Measurements from ENCODE around the gene GLRX2. TPM values are rescaled to one million over a fixed set of nuclear protein-coding genes. Genes with fewer than 3 reads are reported as not detected.

Gene GLRX2
- total and polyA plus RNA-seq, 4 donors: 3.1 to 25.8 (median 7.8) TPM

GRCh38 chr1:193070942-193071341 lies 34.3 kb downstream of the GLRX2 start:
- H3K36me3 ChIP-seq (ENCODE audit: control insufficient read depth in 4 of 4, insufficient read depth in 3 of 4, low read depth in 1 of 4, low read length in 3 of 4): peaks cover 0 to 9% (median 0%) of the 10 kb centered on the region in 4 donors
- WGBS: 79% methylated on average over 5 of the region's 5 CpGs
- H3K4me3 ChIP-seq (ENCODE audit: low read depth in 1 of 3, low read length in 3 of 3): no peak overlapping the region
- no peaks in the 10 kb centered on the region for H3K9me3 ChIP-seq (ENCODE audit: control insufficient read depth in 4 of 4, low read length in 3 of 4)
- TF ChIP-seq CTCF (IDR thresholded peaks at IDR 0.05; ENCODE audit: low read depth, low read length, missing input control) (no peak), SP1 (IDR thresholded peaks at IDR 0.05) (no peak), FOXA1 (IDR thresholded peaks at IDR 0.05) (no peak), HNF4A (conservative IDR thresholded peaks at IDR 0.05) (no peak), HNF4G (IDR thresholded peaks at IDR 0.05) (no peak), FOXA2 (IDR thresholded peaks at IDR 0.05) (no peak), JUND (IDR thresholded peaks at IDR 0.05) (no peak), YY1 (IDR thresholded peaks at IDR 0.05) (no peak), GABPA (IDR thresholded peaks at IDR 0.05 in 1 of 2, conservative IDR thresholded peaks at IDR 0.05 in 1 of 2) (no peak), NR2F2 (IDR thresholded peaks at IDR 0.05) (no peak), ATF3 (IDR thresholded peaks at IDR 0.05) (no peak), TAF1 (conservative IDR thresholded peaks at IDR 0.05) (no peak), MAX (IDR thresholded peaks at IDR 0.05) (no peak), ZBTB33 (IDR thresholded peaks at IDR 0.05) (no peak)
- H3K27ac ChIP-seq (ENCODE audit: low read depth in 1 of 2, low read length in 2 of 2): no peak overlapping the region
- no peaks in the 10 kb centered on the region for H3K27me3 ChIP-seq (ENCODE audit: control insufficient read depth in 4 of 4, insufficient read depth in 4 of 4, low read length in 3 of 4)
- H3K9ac ChIP-seq (ENCODE audit: low read depth in 1 of 2, low read length in 2 of 2): no peak overlapping the region
- H3K4me1 ChIP-seq (ENCODE audit: control insufficient read depth in 4 of 4, insufficient read depth in 4 of 4, low read length in 3 of 4): peaks cover 0 to 1% (median 0%) of the 10 kb centered on the region in 4 donors
- DNase-seq (ENCODE audit: low spot score): no peak

GRCh38 chr1:193070386-193070753 lies 34.8 kb downstream of the GLRX2 start:
- peaks cover 0 to 1% (median 0%) of the 10 kb centered on the region in 4 donors for H3K4me1 ChIP-seq (ENCODE audit: control insufficient read depth in 4 of 4, insufficient read depth in 4 of 4, low read length in 3 of 4)
- DNase-seq (ENCODE audit: low spot score): no peak

More at GRCh38 chr1:193070386-193070753, 34.8 kb downstream of the GLRX2 start:
- Histone ChIP-seq H3K9me3 (ENCODE audit: control insufficient read depth in 4 of 4, low read length in 3 of 4) (no peaks in the 10 kb centered on the region), H3K27ac (ENCODE audit: low read depth in 1 of 2, low read length in 2 of 2) (no peak overlapping the region), H3K9ac (ENCODE audit: low read depth in 1 of 2, low read length in 2 of 2) (peak overlapping the region in 1 of 2 donors; percentile 21), H3K27me3 (ENCODE audit: control insufficient read depth in 4 of 4, insufficient read depth in 4 of 4, low read length in 3 of 4) (no peaks in the 10 kb centered on the region), H3K4me3 (ENCODE audit: low read depth in 1 of 3, low read length in 3 of 3) (no peak overlapping the region), H3K36me3 (ENCODE audit: control insufficient read depth in 4 of 4, insufficient read depth in 3 of 4, low read depth in 1 of 4, low read length in 3 of 4) (peaks cover 0 to 9% (median 0%) of the 10 kb centered on the region in 4 donors)
- no peak for TF ChIP-seq ZBTB33 (IDR thresholded peaks at IDR 0.05)
- no peak for TF ChIP-seq REST (IDR thresholded peaks at IDR 0.05)
- TF ChIP-seq EGR1 (IDR thresholded peaks at IDR 0.05; ENCODE audit: low read depth in 2 of 2): no peak
- TF ChIP-seq HNF4A (conservative IDR thresholded peaks at IDR 0.05): no peak
- no peak for TF ChIP-seq RAD21 (IDR thresholded peaks at IDR 0.05)
- no peak for TF ChIP-seq FOXA1 (IDR thresholded peaks at IDR 0.05)
- no peak for TF ChIP-seq NR2F2 (IDR thresholded peaks at IDR 0.05)
- 80% methylated on average over 2 of the region's 2 CpGs for WGBS

Measured in liver (tissue), 9 donors.